ENCODE data around the gene HSP90AB1. TPM values are rescaled to one million over a fixed set of nuclear protein-coding genes. Genes with fewer than 3 reads are reported as not detected.

HSP90AB1 gene
- total and polyA plus RNA-seq, 9 of the 15 experiments (the other 6 are each of a cell fraction or from before 2014, with no cell fraction given) = 1,780 to 3,358 (median 2,262) TPM

DNA sequence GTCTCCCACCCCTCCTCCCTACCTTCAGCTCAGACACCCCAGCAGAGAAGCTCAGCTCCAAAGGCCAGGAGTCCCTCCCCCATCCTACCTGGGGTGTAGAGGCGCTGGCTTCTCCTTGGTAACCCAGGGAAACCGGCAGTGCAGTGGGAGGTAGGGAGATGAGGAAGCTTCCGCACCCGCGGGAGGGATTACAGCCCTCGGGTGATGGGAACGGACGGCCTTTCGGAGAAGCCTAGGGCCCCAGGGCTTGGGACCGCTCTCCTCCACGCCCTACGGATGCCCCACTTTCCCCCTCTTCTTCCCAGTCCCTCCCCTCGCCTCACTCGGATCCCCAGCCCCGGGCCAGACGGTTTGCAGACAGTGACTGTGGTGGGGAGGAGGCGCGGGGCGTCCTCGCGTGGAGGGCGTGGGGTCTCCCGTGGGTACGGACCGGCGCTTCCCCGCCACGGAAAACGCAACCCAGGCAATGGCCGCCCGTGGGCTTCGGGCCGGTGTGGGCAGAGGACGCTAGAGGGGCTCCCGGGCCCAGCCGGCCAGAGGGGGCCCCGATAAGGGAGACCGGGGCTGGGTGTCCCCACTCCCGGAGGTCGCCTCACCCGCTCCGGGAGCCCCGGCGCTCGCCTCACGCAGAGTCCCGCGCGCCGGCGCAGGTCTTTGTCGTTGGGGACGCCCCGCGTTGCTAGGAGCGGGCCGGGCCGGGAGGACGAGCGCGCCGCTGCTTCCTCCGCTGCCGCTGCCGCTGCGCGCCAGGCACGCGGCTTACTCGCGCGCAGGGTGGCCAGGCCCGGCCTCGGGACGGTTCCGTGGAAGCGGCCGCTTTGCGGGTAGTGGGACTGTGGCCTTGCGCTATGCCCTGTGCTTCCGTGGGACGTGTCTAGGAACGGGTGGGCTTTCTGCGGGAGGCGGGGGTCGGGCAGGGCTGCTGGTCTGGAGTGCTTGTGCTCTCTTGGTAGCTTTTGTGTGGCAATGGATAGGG lies 50.5 kb downstream of the HSP90AB1 start:
- H3K79me2 ChIP-seq (ENCODE audit: control insufficient read depth, insufficient read depth, low read length) = no peaks in the 10 kb centered on the region
- ATAC-seq (peak; percentile 85), DNase-seq (ENCODE audit: extremely low read depth in 1 of 4, low spot score in 3 of 4) (peak; percentile 53 to 79 (median 70)), FAIRE-seq (no peak)
- ChIA-PET CTCF (ENCODE audit: low intra/inter-chr PET ratio) (no interaction called here), POLR2A (interaction anchor here (0.5 to 8.7 kb wide), 7 partner anchors 9 to 115 kb away, joined by 3 to 116 read pairs (median 3); partner anchors contain the start of gene AARS2)
- H3K9me3 ChIP-seq (replicated peaks; ENCODE audit: control insufficient read depth, insufficient read depth, low read depth, low read length) = no peaks in the 10 kb centered on the region
- H4K20me1 ChIP-seq (replicated peaks; ENCODE audit: control insufficient read depth, insufficient read depth, low read length) = peaks cover 10% of the 10 kb centered on the region; the same call in 1 of the 2 replicates
- no peak overlapping the region for H2AFZ ChIP-seq (ENCODE audit: low read depth, low read length)
- H3K4me2 ChIP-seq (ENCODE audit: insufficient read depth, low read length) = peak overlapping the region; percentile 46
- BruUV-seq (replicated peaks) = no TSS peak
- peak overlapping the region; percentile 36 for H3K4me3 ChIP-seq
- peak overlapping the region in 1 of 2 experiments; percentile 84; a peak in 2 of 4 replicates for H3K9ac ChIP-seq (ENCODE audit: insufficient read depth in 1 of 2, low read depth in 2 of 2, low read length in 2 of 2)
- in situ Hi-C loops (cut with MboI) = no loop called here
- peaks cover 34 to 40% of the 10 kb centered on the region in 2 experiments; a peak in 4 of 5 replicates for H3K27me3 ChIP-seq (ENCODE audit: control insufficient read depth in 2 of 2, insufficient read depth in 2 of 2, low read length in 2 of 2)
- 5% methylated on average over 83 of the region's 86 CpGs for WGBS (ENCODE audit: insufficient coverage, low coverage, missing lambda C conversion rate)
- intact Hi-C loops (cut with micrococcal nuclease) = no loop called here
- H3K27ac ChIP-seq (ENCODE audit: extremely low read depth, low read depth, low read length) = no peak overlapping the region
- H3K4me1 ChIP-seq (replicated peaks in 1 of 2; ENCODE audit: control insufficient read depth in 2 of 2, insufficient read depth in 2 of 2, low read length in 2 of 2) = peaks cover 0 to 16% of the 10 kb centered on the region in 2 experiments; a peak in 4 of 5 replicates
- peaks cover 23% of the 10 kb centered on the region; the same call in 2 of the 3 replicates for H3K36me3 ChIP-seq (ENCODE audit: control insufficient read depth, insufficient read depth, low read length)
- H3K9me1 ChIP-seq (ENCODE audit: control insufficient read depth, insufficient read depth, low read length) = no peaks in the 10 kb centered on the region
- no peak for TF ChIP-seq NR2F6 (CRISPR knock-in tag; IDR thresholded peaks at IDR 0.05)
- no peak for TF ChIP-seq ZNF57 (CRISPR knock-in tag; IDR thresholded peaks at IDR 0.05)
- TF ChIP-seq, protein P1, sequence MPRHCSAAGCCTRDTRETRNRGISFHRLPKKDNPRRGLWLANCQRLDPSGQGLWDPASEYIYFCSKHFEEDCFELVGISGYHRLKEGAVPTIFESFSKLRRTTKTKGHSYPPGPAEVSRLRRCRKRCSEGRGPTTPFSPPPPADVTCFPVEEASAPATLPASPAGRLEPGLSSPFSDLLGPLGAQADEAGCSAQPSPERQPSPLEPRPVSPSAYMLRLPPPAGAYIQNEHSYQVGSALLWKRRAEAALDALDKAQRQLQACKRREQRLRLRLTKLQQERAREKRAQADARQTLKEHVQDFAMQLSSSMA (CRISPR knock-in tag; IDR thresholded peaks at IDR 0.05) = no peak
- TF ChIP-seq PHF21A (IDR thresholded peaks at IDR 0.05; ENCODE audit: borderline replicate concordance, low read depth) = no peak
- no peak for TF ChIP-seq MTF1 (CRISPR knock-in tag; IDR thresholded peaks at IDR 0.05; ENCODE audit: borderline replicate concordance)
- TF ChIP-seq YY1 (IDR thresholded peaks at IDR 0.05; ENCODE audit: borderline replicate concordance in 1 of 3, control insufficient read depth in 1 of 3, extremely low read depth in 1 of 3, insufficient read depth in 3 of 3, insufficient read length in 1 of 3, insufficient replicate concordance in 2 of 3, low read depth in 1 of 3, low read length in 2 of 3) = peak in 1 of 3 experiments; percentile 8
- TF ChIP-seq HCFC1 (IDR thresholded peaks at IDR 0.05; ENCODE audit: low read depth, low read length) = peak; percentile 60
- TF ChIP-seq, protein P2, sequence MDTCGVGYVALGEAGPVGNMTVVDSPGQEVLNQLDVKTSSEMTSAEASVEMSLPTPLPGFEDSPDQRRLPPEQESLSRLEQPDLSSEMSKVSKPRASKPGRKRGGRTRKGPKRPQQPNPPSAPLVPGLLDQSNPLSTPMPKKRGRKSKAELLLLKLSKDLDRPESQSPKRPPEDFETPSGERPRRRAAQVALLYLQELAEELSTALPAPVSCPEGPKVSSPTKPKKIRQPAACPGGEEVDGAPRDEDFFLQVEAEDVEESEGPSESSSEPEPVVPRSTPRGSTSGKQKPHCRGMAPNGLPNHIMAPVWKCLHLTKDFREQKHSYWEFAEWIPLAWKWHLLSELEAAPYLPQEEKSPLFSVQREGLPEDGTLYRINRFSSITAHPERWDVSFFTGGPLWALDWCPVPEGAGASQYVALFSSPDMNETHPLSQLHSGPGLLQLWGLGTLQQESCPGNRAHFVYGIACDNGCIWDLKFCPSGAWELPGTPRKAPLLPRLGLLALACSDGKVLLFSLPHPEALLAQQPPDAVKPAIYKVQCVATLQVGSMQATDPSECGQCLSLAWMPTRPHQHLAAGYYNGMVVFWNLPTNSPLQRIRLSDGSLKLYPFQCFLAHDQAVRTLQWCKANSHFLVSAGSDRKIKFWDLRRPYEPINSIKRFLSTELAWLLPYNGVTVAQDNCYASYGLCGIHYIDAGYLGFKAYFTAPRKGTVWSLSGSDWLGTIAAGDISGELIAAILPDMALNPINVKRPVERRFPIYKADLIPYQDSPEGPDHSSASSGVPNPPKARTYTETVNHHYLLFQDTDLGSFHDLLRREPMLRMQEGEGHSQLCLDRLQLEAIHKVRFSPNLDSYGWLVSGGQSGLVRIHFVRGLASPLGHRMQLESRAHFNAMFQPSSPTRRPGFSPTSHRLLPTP (IDR thresholded peaks at IDR 0.05; ENCODE audit: borderline replicate concordance, extremely low read depth, insufficient read length) = no peak
- no peak for TF ChIP-seq TCF3 (CRISPR knock-in tag; IDR thresholded peaks at IDR 0.05)
- TF ChIP-seq NUFIP1 (IDR thresholded peaks at IDR 0.05; ENCODE audit: partially characterized antibody) = no peak
- TF ChIP-seq CHD4 (IDR thresholded peaks at IDR 0.05; ENCODE audit: insufficient read depth, insufficient replicate concordance, low read depth, low read length, poor library complexity, severe bottlenecking) = no peak
- TF ChIP-seq RBM17 (IDR thresholded peaks at IDR 0.05; ENCODE audit: borderline replicate concordance, low read depth, low read length) = no peak
- no peak for TF ChIP-seq ZFX (CRISPR knock-in tag; IDR thresholded peaks at IDR 0.05)
- TF ChIP-seq, protein P3, sequence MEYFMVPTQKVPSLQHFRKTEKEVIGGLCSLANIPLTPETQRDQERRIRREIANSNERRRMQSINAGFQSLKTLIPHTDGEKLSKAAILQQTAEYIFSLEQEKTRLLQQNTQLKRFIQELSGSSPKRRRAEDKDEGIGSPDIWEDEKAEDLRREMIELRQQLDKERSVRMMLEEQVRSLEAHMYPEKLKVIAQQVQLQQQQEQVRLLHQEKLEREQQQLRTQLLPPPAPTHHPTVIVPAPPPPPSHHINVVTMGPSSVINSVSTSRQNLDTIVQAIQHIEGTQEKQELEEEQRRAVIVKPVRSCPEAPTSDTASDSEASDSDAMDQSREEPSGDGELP (CRISPR knock-in tag; IDR thresholded peaks at IDR 0.05; ENCODE audit: borderline replicate concordance) = no peak; the same call in 1 of the 2 replicates
- TF ChIP-seq NR1H2 (CRISPR knock-in tag; IDR thresholded peaks at IDR 0.05) = no peak

All from K562 (cell line).